IPS DF 6.9 (cell line): Measurements from ENCODE around the gene ROR1.

Experiments used
- DNase-seq: peaks from one replicate; pipeline ENCODE4 v3.0.0-alpha.2; 2013; ENCODE audit warnings: low read depth, low spot score
- H3K27ac ChIP-seq: one replicate; pipeline ENCODE4 v1.5.1; 2013; ENCODE audit warnings: low read length, control low read depth
- H3K27me3 ChIP-seq: 2 replicates; pipeline ENCODE4 v1.6.1; 2013; ENCODE audit warnings: mild to moderate bottlenecking, low read length; ENCODE audit not compliant: control insufficient read depth, insufficient read depth
- H3K36me3 ChIP-seq: 2 replicates; pipeline ENCODE4 v1.6.1; 2013; ENCODE audit warnings: low read length; ENCODE audit not compliant: control insufficient read depth, insufficient read depth
- H3K4me1 ChIP-seq: 2 replicates; pipeline ENCODE4 v1.6.1; 2013; ENCODE audit warnings: low read length; ENCODE audit not compliant: control insufficient read depth, insufficient read depth
- H3K4me3 ChIP-seq: 2 replicates; pipeline ENCODE4 v1.5.1; 2013; ENCODE audit warnings: mild to moderate bottlenecking, low read length
- H3K9me3 ChIP-seq: 2 replicates; pipeline ENCODE4 v1.6.1; 2013; ENCODE audit warnings: low read length, inconsistent platforms; ENCODE audit not compliant: control insufficient read depth, insufficient read depth
- WGBS: extraction: QIAGEN DNeasy Blood & Tissue Kit; methylation state at CpG from one replicate; pipeline ENCODE4 v1.1.7; 2013; ENCODE audit warnings: mixed read lengths, missing lambda C conversion rate; ENCODE audit not compliant: insufficient read length, insufficient coverage; 5-methylcytosine and 5-hydroxymethylcytosine counted together

ROR1 gene

GRCh38 chr1:64117492-64117891, 343.7 kb downstream of the ROR1 start:
- DNase-seq = no peak
- no peaks in the 10 kb centered on the region for H3K9me3 ChIP-seq
- H3K4me3 ChIP-seq = no peak overlapping the region
- H3K36me3 ChIP-seq = no peaks in the 10 kb centered on the region
- H3K27me3 ChIP-seq = no peaks in the 10 kb centered on the region
- H3K27ac ChIP-seq = no peak overlapping the region
- WGBS = no CpG with 5 or more reads among the region's 1 CpG
- no peaks in the 10 kb centered on the region for H3K4me1 ChIP-seq

DNA sequence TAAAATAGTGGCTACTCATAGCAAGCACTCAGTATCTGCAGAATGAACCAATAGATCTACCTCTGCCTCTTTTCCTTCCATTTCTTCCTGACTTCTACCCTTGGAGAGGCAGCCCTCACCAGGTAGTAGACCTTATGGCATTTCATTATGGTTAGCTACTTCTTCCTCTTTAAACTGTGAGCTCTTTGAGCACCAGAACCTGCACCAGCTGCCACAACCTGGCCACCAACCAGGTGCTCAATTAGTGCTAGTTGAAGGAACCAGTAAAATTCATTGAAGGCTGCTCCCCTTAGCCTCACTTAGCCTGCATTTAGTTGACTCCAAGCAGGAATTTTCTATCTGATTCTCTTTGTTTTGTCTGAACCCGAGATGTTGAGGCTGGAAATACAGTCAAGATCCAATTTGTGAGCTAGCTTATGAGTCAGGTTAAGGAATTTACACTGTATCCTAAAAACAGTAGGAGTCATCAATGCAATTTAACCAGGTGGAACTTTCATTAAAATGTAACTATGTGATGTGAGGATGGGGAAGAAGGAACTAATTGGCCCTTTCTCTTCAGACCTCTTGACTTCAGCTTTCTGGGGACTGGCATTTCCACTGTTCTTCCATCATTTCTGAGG, 348.1 kb downstream of the ROR1 start:
- WGBS = no CpG with 5 or more reads among the region's 1 CpG
- Histone ChIP-seq H3K27me3 (no peaks in the 10 kb centered on the region), H3K9me3 (no peaks in the 10 kb centered on the region), H3K4me3 (no peak overlapping the region), H3K4me1 (no peaks in the 10 kb centered on the region), H3K36me3 (no peaks in the 10 kb centered on the region), H3K27ac (no peak overlapping the region)
- no peak for DNase-seq

DNA sequence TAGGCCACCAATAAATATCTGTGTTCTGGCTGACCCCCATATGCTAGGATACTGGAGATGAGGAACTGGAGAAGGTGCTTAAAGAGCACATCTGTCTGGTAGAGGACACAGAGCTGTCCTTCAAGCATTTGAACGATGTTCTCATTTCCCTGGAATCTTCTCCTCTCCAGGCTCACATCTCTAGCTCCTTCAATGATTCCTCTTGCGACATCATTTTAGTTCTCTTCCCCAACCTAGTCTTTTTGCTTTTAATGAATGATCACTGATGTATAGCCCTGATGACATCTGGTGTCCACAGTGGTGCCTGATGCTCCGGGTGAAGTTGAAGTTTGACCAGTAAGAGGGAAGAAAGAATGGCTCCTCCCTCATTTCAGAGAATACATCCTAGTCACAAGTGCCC, 348.8 kb downstream of the ROR1 start:
- no peaks in the 10 kb centered on the region for H3K36me3 ChIP-seq
- WGBS = no CpG with 5 or more reads among the region's 3 CpGs
- no peak overlapping the region for H3K4me3 ChIP-seq
- no peaks in the 10 kb centered on the region for H3K9me3 ChIP-seq
- no peak overlapping the region for H3K27ac ChIP-seq
- no peaks in the 10 kb centered on the region for H3K27me3 ChIP-seq
- no peak for DNase-seq
- no peaks in the 10 kb centered on the region for H3K4me1 ChIP-seq

GRCh38 chr1:64124704-64125440, 351.1 kb downstream of the ROR1 start:
- H3K4me3 ChIP-seq = no peak overlapping the region
- H3K36me3 ChIP-seq = no peaks in the 10 kb centered on the region
- no CpG with 5 or more reads among the region's 7 CpGs for WGBS
- H3K27ac ChIP-seq = no peak overlapping the region
- H3K4me1 ChIP-seq = no peaks in the 10 kb centered on the region
- no peak for DNase-seq
- no peaks in the 10 kb centered on the region for H3K9me3 ChIP-seq
- no peaks in the 10 kb centered on the region for H3K27me3 ChIP-seq

DNA sequence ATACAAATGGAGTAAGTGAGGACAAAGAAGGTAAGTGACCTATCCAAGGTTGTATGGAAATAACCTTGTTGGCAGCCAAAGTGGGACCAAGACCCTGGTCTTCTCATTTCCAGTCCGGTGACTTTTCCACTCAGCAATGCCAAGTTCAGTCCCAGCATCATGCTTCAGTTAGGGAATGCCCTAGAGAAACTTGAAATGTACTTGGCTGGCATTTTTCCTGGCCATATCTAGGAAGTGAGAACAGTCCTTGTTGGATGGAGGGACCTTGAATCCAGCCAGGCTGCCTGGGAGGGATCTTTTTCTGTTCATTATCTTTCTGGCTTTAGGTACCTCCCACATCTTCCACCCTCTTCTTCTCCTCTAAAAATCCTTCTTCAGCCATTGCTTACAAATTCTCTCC, 352.8 kb downstream of the ROR1 start:
- DNase-seq = no peak
- H3K9me3 ChIP-seq = no peaks in the 10 kb centered on the region
- H3K27ac ChIP-seq = no peak overlapping the region
- no peaks in the 10 kb centered on the region for H3K27me3 ChIP-seq
- no peak overlapping the region for H3K4me3 ChIP-seq
- no peaks in the 10 kb centered on the region for H3K36me3 ChIP-seq
- no peaks in the 10 kb centered on the region for H3K4me1 ChIP-seq
- WGBS = no CpG with 5 or more reads among the region's 1 CpG

- Histone ChIP-seq H3K4me3 (no peak overlapping the region), H3K27ac (no peak overlapping the region), H3K36me3 (no peaks in the 10 kb centered on the region), H3K9me3 (no peaks in the 10 kb centered on the region), H3K4me1 (no peaks in the 10 kb centered on the region), H3K27me3 (no peaks in the 10 kb centered on the region)
- no peak for DNase-seq
- no CpG with 5 or more reads among the region's 3 CpGs for WGBS
Observed at GRCh38 chr1:64127297-64127696, 353.5 kb downstream of the ROR1 start.

DNA sequence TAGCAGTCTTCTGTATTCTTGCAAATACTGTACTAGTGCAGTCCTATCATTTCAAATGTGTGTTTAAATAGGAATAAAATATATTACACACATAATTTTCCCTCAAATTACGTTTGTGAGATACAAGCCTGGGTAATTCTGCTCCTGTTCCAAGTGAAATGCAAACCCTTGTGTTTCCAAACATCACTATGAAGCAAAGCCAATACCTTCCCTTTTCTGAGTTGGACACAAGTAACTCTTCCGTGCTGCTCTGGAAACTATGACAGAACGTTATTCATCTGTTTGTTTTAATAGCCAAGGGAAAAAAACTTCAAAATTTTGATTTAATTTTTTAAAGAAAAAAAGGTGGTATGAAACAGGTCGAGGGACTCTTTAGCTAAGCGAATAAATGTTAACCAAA, 355.9 kb downstream of the ROR1 start:
- H3K36me3 ChIP-seq = no peaks in the 10 kb centered on the region
- H3K4me3 ChIP-seq = no peak overlapping the region
- no peak for DNase-seq
- WGBS = no CpG with 5 or more reads among the region's 5 CpGs
- H3K27me3 ChIP-seq = no peaks in the 10 kb centered on the region
- no peaks in the 10 kb centered on the region for H3K4me1 ChIP-seq
- no peak overlapping the region for H3K27ac ChIP-seq
- H3K9me3 ChIP-seq = no peaks in the 10 kb centered on the region

DNA sequence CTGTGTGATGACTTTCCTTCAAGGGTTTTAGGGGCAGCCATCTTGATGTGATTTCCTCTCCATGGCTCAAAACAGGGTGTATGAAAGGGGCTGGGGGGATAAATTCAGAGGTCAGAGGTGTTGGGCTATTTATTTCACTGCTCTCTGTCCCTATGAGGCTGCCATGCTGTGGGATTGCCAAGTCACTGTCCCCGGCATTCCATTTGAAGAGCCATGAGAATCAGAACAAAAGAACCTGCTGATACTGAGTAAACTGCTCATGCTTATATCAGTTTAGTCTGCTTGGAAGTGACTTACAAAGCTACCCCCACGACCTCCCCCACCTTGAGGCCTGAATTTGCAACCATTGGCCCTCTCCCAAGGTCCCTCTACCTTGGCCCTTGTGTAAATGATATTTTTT, 357.3 kb downstream of the ROR1 start:
- Histone ChIP-seq H3K27me3 (no peaks in the 10 kb centered on the region), H3K36me3 (no peaks in the 10 kb centered on the region), H3K4me1 (no peaks in the 10 kb centered on the region), H3K9me3 (no peaks in the 10 kb centered on the region), H3K4me3 (no peak overlapping the region), H3K27ac (no peak overlapping the region)
- no peak for DNase-seq
- no CpG with 5 or more reads among the region's 2 CpGs for WGBS

- Histone ChIP-seq H3K27me3 (no peaks in the 10 kb centered on the region), H3K4me3 (no peak overlapping the region), H3K36me3 (peaks cover 4% of the 10 kb centered on the region; the same call in 1 of the 2 replicates), H3K9me3 (no peaks in the 10 kb centered on the region), H3K27ac (no peak overlapping the region), H3K4me1 (no peaks in the 10 kb centered on the region)
- no peak for DNase-seq
- WGBS = no CpG with 5 or more reads among the region's 5 CpGs
Observed at GRCh38 chr1:64133036-64133435, 359.2 kb downstream of the ROR1 start.

- Histone ChIP-seq H3K36me3 (peaks cover 4% of the 10 kb centered on the region; the same call in 1 of the 2 replicates), H3K4me3 (no peak overlapping the region), H3K27me3 (no peaks in the 10 kb centered on the region), H3K9me3 (no peaks in the 10 kb centered on the region), H3K4me1 (no peaks in the 10 kb centered on the region), H3K27ac (no peak overlapping the region)
- DNase-seq = no peak
- WGBS = no CpG with 5 or more reads among the region's 3 CpGs
Observed at GRCh38 chr1:64135462-64136223, 361.8 kb downstream of the ROR1 start.
